GM18907 (cell line): ENCODE data around the gene ATXN1.
"Not testable (repeated sequence)": the region's sequence is repeated elsewhere in the genome, so short reads cannot be mapped to it uniquely, and the experiment has no call there.

Source experiments
- ATAC-seq: cut with Tn5 transposase; IDR thresholded peaks from one replicate; pipeline ENCODE4 v1.9.1; 2021; ENCODE audit warnings: mild to moderate bottlenecking, moderate library complexity; ENCODE audit not compliant: unreplicated experiment

The ATXN1 gene

GRCh38 chr6:16406538-16406937 lies 354.7 kb downstream of the ATXN1 start:
- not testable (repeated sequence) for ATAC-seq

- ATAC-seq, result no peak
Observed at GRCh38 chr6:16405375-16405774, 355.9 kb downstream of the ATXN1 start.

GRCh38 chr6:16404456-16404855 lies 356.8 kb downstream of the ATXN1 start:
- ATAC-seq, result no peak

- no peak for ATAC-seq
Observed at GRCh38 chr6:16403831-16404230, 357.4 kb downstream of the ATXN1 start.

GRCh38 chr6:16402581-16402900 lies 358.7 kb downstream of the ATXN1 start:
- no peak for ATAC-seq

- no peak for ATAC-seq
Observed at GRCh38 chr6:16400248-16400760, 361.0 kb downstream of the ATXN1 start.

- ATAC-seq, result no peak
Observed at GRCh38 chr6:16399695-16400094, 361.6 kb downstream of the ATXN1 start.

- no peak for ATAC-seq
Observed at GRCh38 chr6:16399158-16399557, 362.1 kb downstream of the ATXN1 start.

GRCh38 chr6:16398587-16398986 lies 362.7 kb downstream of the ATXN1 start:
- ATAC-seq, result no peak

GRCh38 chr6:16397623-16398022 lies 363.6 kb downstream of the ATXN1 start:
- no peak for ATAC-seq

- no peak for ATAC-seq
Observed at GRCh38 chr6:16396497-16397319, 364.6 kb downstream of the ATXN1 start.

- no peak for ATAC-seq
Observed at GRCh38 chr6:16394632-16395031, 366.6 kb downstream of the ATXN1 start.

GRCh38 chr6:16393326-16393725 lies 367.9 kb downstream of the ATXN1 start:
- no peak for ATAC-seq

- ATAC-seq, result no peak
Observed at GRCh38 chr6:16392010-16392409, 369.2 kb downstream of the ATXN1 start.

- ATAC-seq, result no peak
Observed at GRCh38 chr6:16391451-16391912, 369.8 kb downstream of the ATXN1 start.

- ATAC-seq, result not testable (repeated sequence)
Observed at GRCh38 chr6:16390909-16391450, 370.3 kb downstream of the ATXN1 start.

- ATAC-seq, result no peak
Observed at GRCh38 chr6:16389642-16390041, 371.6 kb downstream of the ATXN1 start.

GRCh38 chr6:16388488-16388887 lies 372.8 kb downstream of the ATXN1 start:
- ATAC-seq, result no peak

- no peak for ATAC-seq
Observed at GRCh38 chr6:16386057-16386456, 375.2 kb downstream of the ATXN1 start.

- no peak for ATAC-seq
Observed at GRCh38 chr6:16383607-16384206, 377.6 kb downstream of the ATXN1 start.

GRCh38 chr6:16381968-16382367 lies 379.3 kb downstream of the ATXN1 start:
- not testable (repeated sequence) for ATAC-seq

GRCh38 chr6:16380220-16380809 lies 380.9 kb downstream of the ATXN1 start:
- no peak for ATAC-seq
